Ovary (tissue), 9 donors: ENCODE measurements around the gene ELAPOR1. TPM values are rescaled to one million over a fixed set of nuclear protein-coding genes. Genes with fewer than 3 reads are reported as not detected.

Source experiments
- DNase-seq, 5 donors: peaks; one replicate each; pipeline ENCODE4 v3.0.0-alpha.2; 2019 to 2020
- H3K27ac ChIP-seq, 2 donors: fragments of 200-600 bp; one replicate each; pipeline versions ENCODE4 v1.5.1 to v1.8.0; 2019 to 2022
- H3K27me3 ChIP-seq: fragments of 200-600 bp; one replicate; pipeline ENCODE4 v1.8.0; 2022
- H3K36me3 ChIP-seq: fragments of 200-600 bp; sonication (generic); one replicate; pipeline ENCODE4 v1.5.1; 2019
- H3K4me1 ChIP-seq: one replicate; pipeline ENCODE4 v1.8.1; 2013; ENCODE audit warnings: mild to moderate bottlenecking, moderate library complexity; ENCODE audit not compliant: insufficient read depth
- H3K4me3 ChIP-seq: fragments of 200-600 bp; sonication (generic); one replicate; pipeline ENCODE4 v1.5.1; 2017
- H3K9me3 ChIP-seq, 2 donors: fragments of 200-600 bp in 1 of 2; sonication (generic) in 1 of 2; one replicate each; pipeline versions ENCODE4 v1.5.1 to v1.8.1; 2013 to 2019; ENCODE audit warnings: mild to moderate bottlenecking in 1 of 2, moderate library complexity in 1 of 2
- EP300 ChIP-seq: sonication (generic); formaldehyde crosslinking; IDR thresholded peaks from one replicate; pipeline ENCODE4 v1.6.1; 2017; ENCODE audit warnings: antibody characterized with exemption
- POLR2A ChIP-seq: fragments of 450-650 bp; IDR thresholded peaks from one replicate; pipeline ENCODE4 v1.6.1; 2017; ENCODE audit warnings: antibody characterized with exemption, mild to moderate bottlenecking, moderate library complexity
- intact Hi-C, 4 donors: fragments of 100-400 bp; cut with DNase I; formaldehyde crosslinking; loops; one replicate each; pipeline versions ENCODE4 v1.11.0 to v1.15.1; 2022 to 2023
- polyA plus RNA-seq, 2 donors: library from polyadenylated mRNA; stranded (reverse); fragments of 200-250 nt in 1 of 2; fragments of 350-450 nt in 1 of 2; fragmentation: Illumina TruSeq in 1 of 2; extraction: RNeasy Lipid Tissue Mini Kit (QIAGEN cat#74804) in 1 of 2; gene quantifications; one replicate each; pipeline ENCODE4 v1.2.3, GENCODE V29; 2013 to 2014
- small RNA-seq: library from RNA; depleted of rRNA; stranded (forward); fragments of <200 nt; gene quantifications from one replicate; pipeline ENCODE3, GENCODE V24; 2016
- total RNA-seq, 7 donors: library from RNA; depleted of rRNA in 2 of 7; stranded (reverse); fragments of >200 nt in 2 of 7; fragmentation: NEBNext Ultra II Directional in 3 of 7; extraction: Animal tissue kit (Norgen Biotek cat#: 25700) in 3 of 7; gene quantifications; one replicate each; pipeline versions ENCODE4 v1.1.0 to v1.2.4, GENCODE V29; 2016 to 2023
- TF ChIP-seq, protein P1 (sequence below), 3 donors: fragments of 450-650 bp in 2 of 3; fragments of 200-600 bp in 1 of 3; IDR thresholded peaks; one replicate each; pipeline versions ENCODE4 v1.5.1 to v1.8.0; 2016 to 2022; ENCODE audit warnings: antibody characterized with exemption in 3 of 3, mild to moderate bottlenecking in 1 of 3
- donor health status: DM: no; HTN: no; CAD: no; lungs with moderate emphysema.
- donor health status: DM: no; HTN: no; CAD: no.
- donor health status: Bipolar disorder and iron deficiency.
- donor health status: DM: yes; HTN: yes; CAD: no.
- donor health status: DM: no; HTN: no; CAD: no.
- donor health status: DM: yes; HTN: yes; CAD: no.

ELAPOR1 gene
- total and polyA plus RNA-seq, 9 donors = 0.15 to 69.6 (median 1.9) TPM; not detected in 1

DNA sequence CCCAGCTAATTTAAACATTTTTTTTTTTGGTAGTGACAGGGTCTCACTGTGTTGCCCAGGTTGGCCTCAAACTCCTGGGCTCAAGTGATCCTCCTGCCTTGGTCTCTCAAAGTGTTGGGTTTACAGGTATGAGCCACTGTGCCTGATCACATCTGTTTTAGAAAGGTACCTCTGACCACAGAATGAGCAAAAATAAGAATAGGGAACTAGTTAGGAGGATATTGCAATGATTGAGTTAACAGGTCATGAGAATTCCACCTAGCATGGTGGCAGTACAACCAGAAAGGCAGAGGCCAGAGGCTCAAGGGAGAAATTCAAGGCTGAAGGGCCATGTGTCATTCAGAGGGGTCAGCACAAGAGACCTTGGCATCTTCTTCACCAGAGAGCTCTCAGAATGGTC lies 49.6 kb downstream of the ELAPOR1 start:
- H3K4me3 ChIP-seq = no peak overlapping the region
- DNase-seq = no peak
- H3K27ac ChIP-seq = no peak overlapping the region
- no peaks in the 10 kb centered on the region for H3K9me3 ChIP-seq
- no peaks in the 10 kb centered on the region for H3K36me3 ChIP-seq
- H3K4me1 ChIP-seq = no peaks in the 10 kb centered on the region
- intact Hi-C loops = no loop called here
- TF ChIP-seq EP300 = no peak
- TF ChIP-seq, protein P1, sequence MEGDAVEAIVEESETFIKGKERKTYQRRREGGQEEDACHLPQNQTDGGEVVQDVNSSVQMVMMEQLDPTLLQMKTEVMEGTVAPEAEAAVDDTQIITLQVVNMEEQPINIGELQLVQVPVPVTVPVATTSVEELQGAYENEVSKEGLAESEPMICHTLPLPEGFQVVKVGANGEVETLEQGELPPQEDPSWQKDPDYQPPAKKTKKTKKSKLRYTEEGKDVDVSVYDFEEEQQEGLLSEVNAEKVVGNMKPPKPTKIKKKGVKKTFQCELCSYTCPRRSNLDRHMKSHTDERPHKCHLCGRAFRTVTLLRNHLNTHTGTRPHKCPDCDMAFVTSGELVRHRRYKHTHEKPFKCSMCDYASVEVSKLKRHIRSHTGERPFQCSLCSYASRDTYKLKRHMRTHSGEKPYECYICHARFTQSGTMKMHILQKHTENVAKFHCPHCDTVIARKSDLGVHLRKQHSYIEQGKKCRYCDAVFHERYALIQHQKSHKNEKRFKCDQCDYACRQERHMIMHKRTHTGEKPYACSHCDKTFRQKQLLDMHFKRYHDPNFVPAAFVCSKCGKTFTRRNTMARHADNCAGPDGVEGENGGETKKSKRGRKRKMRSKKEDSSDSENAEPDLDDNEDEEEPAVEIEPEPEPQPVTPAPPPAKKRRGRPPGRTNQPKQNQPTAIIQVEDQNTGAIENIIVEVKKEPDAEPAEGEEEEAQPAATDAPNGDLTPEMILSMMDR (IDR thresholded peaks at IDR 0.05) = no peak
- TF ChIP-seq POLR2A = no peak
- no peaks in the 10 kb centered on the region for H3K27me3 ChIP-seq

Small RNA genes within 50 kb of the gene (small RNA-seq; reads per million reads assigned to genes)
- gene AL356488.2 = not detected

Other genes starting within 250 kb of the ELAPOR1 start
- gene GPSM2, start 237.1 kb upstream of the ELAPOR1 start, total RNA-seq = 1 to 10 TPM in 4 of 7 donors, under 1 TPM in 3; 0.45 to 2.8 (median 2.0) TPM
- gene GPSM2, start 237.1 kb upstream of the ELAPOR1 start, polyA plus RNA-seq = 1 to 10 TPM; 1.0 to 3.0 TPM
- gene CLCC1, start 150.6 kb upstream of the ELAPOR1 start, total RNA-seq = 10 to 100 TPM; 19.2 to 38.4 (median 34.6) TPM
- 10 to 100 TPM; 14.4 to 26.5 TPM for gene CLCC1, start 150.6 kb upstream of the ELAPOR1 start, polyA plus RNA-seq
- gene WDR47, start 72.0 kb upstream of the ELAPOR1 start, total RNA-seq = 10 to 100 TPM; 11.6 to 21.3 (median 13.7) TPM
- gene WDR47, start 72.0 kb upstream of the ELAPOR1 start, polyA plus RNA-seq = 10 to 100 TPM in 1 of 2 donors, 1 to 10 TPM in 1; 7.3 to 11.5 TPM
- gene TAF13, start 38.1 kb upstream of the ELAPOR1 start, total RNA-seq = 10 to 100 TPM in 6 of 7 donors, 1 to 10 TPM in 1; 6.6 to 23.4 (median 19.5) TPM
- gene TAF13, start 38.1 kb upstream of the ELAPOR1 start, polyA plus RNA-seq = 10 to 100 TPM; 10.2 to 29.2 TPM
- gene TMEM167B, start 23.4 kb upstream of the ELAPOR1 start, total RNA-seq = 10 to 100 TPM; 18.2 to 55.6 (median 41.9) TPM
- 10 to 100 TPM; 24.4 to 58.0 TPM for gene TMEM167B, start 23.4 kb upstream of the ELAPOR1 start, polyA plus RNA-seq
- 100 to 1,000 TPM in 6 of 7 donors, 10 to 100 TPM in 1; 83.7 to 317 (median 119) TPM for gene SARS1, start 99.8 kb downstream of the ELAPOR1 start, total RNA-seq
- gene SARS1, start 99.8 kb downstream of the ELAPOR1 start, polyA plus RNA-seq = 100 to 1,000 TPM in 1 of 2 donors, 10 to 100 TPM in 1; 97.5 to 206 TPM
- 10 to 100 TPM in 2 of 7 donors, 1 to 10 TPM in 5; 2.2 to 17.1 (median 6.6) TPM for gene CELSR2, start 135.4 kb downstream of the ELAPOR1 start, total RNA-seq
- 1 to 10 TPM in 1 of 2 donors, under 1 TPM in 1; 0.90 to 1.3 TPM for gene CELSR2, start 135.4 kb downstream of the ELAPOR1 start, polyA plus RNA-seq
- 1 to 10 TPM; 1.0 to 8.1 (median 4.5) TPM for gene PSRC1, start 169.0 kb downstream of the ELAPOR1 start, total RNA-seq
- gene PSRC1, start 169.0 kb downstream of the ELAPOR1 start, polyA plus RNA-seq = 1 to 10 TPM; 5.3 to 5.9 TPM
- gene MYBPHL, start 192.9 kb downstream of the ELAPOR1 start, total RNA-seq = under 1 TPM in 1 of 7 donors, not detected in 6; 0.38 TPM
- not detected for gene MYBPHL, start 192.9 kb downstream of the ELAPOR1 start, polyA plus RNA-seq